Upper lobe of left lung (tissue), 6 donors: ENCODE data around the gene TMEM217. TPM values are rescaled to one million over a fixed set of nuclear protein-coding genes. Genes with fewer than 3 reads are reported as not detected.

Source experiments
- ATAC-seq, 2 donors: fragments of 200-7000 bp; cut with Tn5 transposase; one replicate each; pipeline ENCODE4 v1.9.1; 2022; ENCODE audit warnings: mild to moderate bottlenecking in 2 of 2, moderate library complexity in 2 of 2; ENCODE audit not compliant: low FRiP score in 2 of 2
- DNase-seq, 2 donors: peaks; one replicate each; pipeline ENCODE4 v3.0.0-alpha.2; 2019 to 2020
- H3K27ac ChIP-seq, 4 donors: fragments of 200-600 bp; sonication (generic); one replicate each; pipeline ENCODE4 v1.5.1; 2016 to 2019
- H3K27me3 ChIP-seq, 4 donors: fragments of 200-600 bp; sonication (generic); one replicate each; pipeline ENCODE4 v1.5.1; 2017 to 2019
- H3K36me3 ChIP-seq, 4 donors: fragments of 200-600 bp; sonication (generic); one replicate each; pipeline ENCODE4 v1.5.1; 2016 to 2019
- H3K4me1 ChIP-seq, 4 donors: fragments of 200-600 bp; sonication (generic); one replicate each; pipeline ENCODE4 v1.5.1; 2018 to 2019
- H3K4me3 ChIP-seq, 4 donors: fragments of 200-600 bp; sonication (generic); one replicate each; pipeline ENCODE4 v1.5.1; 2017 to 2019; ENCODE audit warnings: mild to moderate bottlenecking in 2 of 4, moderate library complexity in 1 of 4
- H3K9me3 ChIP-seq, 4 donors: fragments of 200-600 bp; sonication (generic); one replicate each; pipeline ENCODE4 v1.5.1; 2018 to 2019
- CTCF ChIP-seq, 6 experiments: fragments of 450-650 bp in 4 of 6; fragments of 200-600 bp in 2 of 6; sonication (generic) in 2 of 6; IDR thresholded peaks; one replicate each; pipeline ENCODE4 v1.5.1; 2016 to 2019; ENCODE audit warnings: antibody characterized with exemption in 6 of 6
- EP300 ChIP-seq, 4 donors: sonication (generic); formaldehyde crosslinking; IDR thresholded peaks; one replicate each; pipeline ENCODE4 v1.5.1; 2017; ENCODE audit warnings: antibody characterized with exemption in 4 of 4, control low read depth in 2 of 4
- POLR2A ChIP-seq, 4 donors: fragments of 450-650 bp; IDR thresholded peaks; one replicate each; pipeline ENCODE4 v1.5.1; 2016 to 2017; ENCODE audit warnings: antibody characterized with exemption in 4 of 4, mild to moderate bottlenecking in 2 of 4
- POLR2AphosphoS5 ChIP-seq, 2 donors: sonication (generic); formaldehyde crosslinking; IDR thresholded peaks; one replicate each; pipeline ENCODE4 v1.5.1; 2017; ENCODE audit warnings: antibody characterized with exemption in 2 of 2
- WGBS, 2 donors: methylation state at CpG; one replicate each; pipeline ENCODE4 v1.1.5; 2017 to 2018; 5-methylcytosine and 5-hydroxymethylcytosine counted together
- total RNA-seq, 6 donors: library from RNA; depleted of rRNA in 4 of 6; stranded (reverse); fragments of >200 nt in 4 of 6; gene quantifications; one replicate each; pipeline versions ENCODE4 v1.1.0 to v1.2.1, GENCODE V29; 2016 to 2021
- donor health status: DM: no; HTN: no; CAD: no; lungs with moderate emphysema.
- donor health status: DM: no; HTN: yes; CAD: no; lungs with severe emphysema.

TMEM217 gene
- total RNA-seq, 6 donors from 2014 or later = 0.67 to 3.4 (median 1.1) TPM

- DNase-seq (no peak), ATAC-seq (no peak)
- Histone ChIP-seq H3K27ac (peak overlapping the region; percentile 91 to 95 (median 94)), H3K4me1 (peaks cover 15 to 36% (median 22%) of the 10 kb centered on the region in 4 donors), H3K36me3 (no peaks in the 10 kb centered on the region), H3K4me3 (peak overlapping the region; percentile 68 to 82 (median 80)), H3K9me3 (no peaks in the 10 kb centered on the region), H3K27me3 (no peaks in the 10 kb centered on the region)
- WGBS, 2 donors = 14 to 21% methylated on average over 10 to 11 of the region's 11 CpGs
- TF ChIP-seq CTCF (IDR thresholded peaks at IDR 0.05) (no peak), POLR2A (IDR thresholded peaks at IDR 0.05) (no peak), EP300 (IDR thresholded peaks at IDR 0.05) (no peak), POLR2AphosphoS5 (IDR thresholded peaks at IDR 0.05) (no peak)
These were observed 611 bp upstream of the TMEM217 start for GRCh38 chr6:37258405-37259105.

GRCh38 chr6:37257320-37257633, 667 bp downstream of the TMEM217 start:
- no peak for DNase-seq
- no peaks in the 10 kb centered on the region for H3K36me3 ChIP-seq
- H3K9me3 ChIP-seq = no peaks in the 10 kb centered on the region
- H3K27ac ChIP-seq = peak overlapping the region; percentile 91 to 95 (median 94)
- peak overlapping the region; percentile 4 to 82 (median 80) for H3K4me3 ChIP-seq
- peaks cover 15 to 36% (median 22%) of the 10 kb centered on the region in 4 donors for H3K4me1 ChIP-seq
- 0 to 3% methylated on average over 9 of the region's 9 CpGs for WGBS, 2 donors
- H3K27me3 ChIP-seq = no peaks in the 10 kb centered on the region
- TF ChIP-seq EP300 (IDR thresholded peaks at IDR 0.05) (no peak), POLR2A (IDR thresholded peaks at IDR 0.05) (no peak), CTCF (IDR thresholded peaks at IDR 0.05) (no peak), POLR2AphosphoS5 (IDR thresholded peaks at IDR 0.05) (no peak)
- no peak for ATAC-seq

GRCh38 chr6:37256692-37257319, 1.1 kb downstream of the TMEM217 start:
- H3K27me3 ChIP-seq = no peaks in the 10 kb centered on the region
- no peaks in the 10 kb centered on the region for H3K9me3 ChIP-seq
- ATAC-seq (peak in 1 of 2 donors; percentile 50), DNase-seq (no peak)
- TF ChIP-seq CTCF (IDR thresholded peaks at IDR 0.05) (no peak), EP300 (IDR thresholded peaks at IDR 0.05) (no peak), POLR2AphosphoS5 (IDR thresholded peaks at IDR 0.05) (no peak), POLR2A (IDR thresholded peaks at IDR 0.05) (no peak)
- 55 to 58% methylated on average over 12 of the region's 12 CpGs for WGBS, 2 donors
- peaks cover 15 to 36% (median 22%) of the 10 kb centered on the region in 4 donors for H3K4me1 ChIP-seq
- H3K27ac ChIP-seq = peak overlapping the region in 3 of 4 donors; percentile 93 to 95 (median 94)
- H3K36me3 ChIP-seq = no peaks in the 10 kb centered on the region
- H3K4me3 ChIP-seq = peak overlapping the region; percentile 4 to 82 (median 80)

- no peaks in the 10 kb centered on the region for H3K27me3 ChIP-seq
- no peak for ATAC-seq
- H3K27ac ChIP-seq = no peak overlapping the region
- H3K4me1 ChIP-seq = peaks cover 15 to 22% (median 19%) of the 10 kb centered on the region in 4 donors
- H3K9me3 ChIP-seq = no peaks in the 10 kb centered on the region
- 92 to 95% methylated on average over 5 of the region's 5 CpGs for WGBS, 2 donors
- no peak overlapping the region for H3K4me3 ChIP-seq
- TF ChIP-seq POLR2A (IDR thresholded peaks at IDR 0.05) = no peak
- TF ChIP-seq EP300 (IDR thresholded peaks at IDR 0.05) = no peak
- no peak for TF ChIP-seq POLR2AphosphoS5 (IDR thresholded peaks at IDR 0.05)
- no peak for TF ChIP-seq CTCF (IDR thresholded peaks at IDR 0.05)
- H3K36me3 ChIP-seq = no peaks in the 10 kb centered on the region
- DNase-seq = no peak
These were observed 3.1 kb downstream of the TMEM217 start for GRCh38 chr6:37254881-37255280.
